ENCODE data around the gene ADAMTSL1.

Gene ADAMTSL1

DNA sequence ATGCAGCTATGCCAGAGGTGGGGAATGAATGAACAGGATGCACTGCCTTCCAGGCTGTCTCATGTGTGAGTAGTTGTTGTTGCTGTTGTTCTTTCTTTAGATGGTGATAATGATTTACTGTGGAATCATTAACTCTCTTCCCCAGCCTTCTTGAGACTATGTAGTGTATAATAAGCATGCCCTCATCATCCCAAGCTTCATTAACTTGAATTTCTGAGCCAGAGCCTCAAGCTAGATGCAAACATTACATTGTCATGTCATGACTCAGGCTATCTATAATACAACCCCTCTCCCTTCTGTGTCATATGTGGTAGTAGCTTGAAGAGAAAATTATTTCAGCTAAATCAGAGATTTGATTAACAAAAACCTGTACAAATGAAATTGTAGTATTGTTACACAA lies 10.0 kb upstream of the ADAMTSL1 start:
- DNase-seq: no peak

- no peak for DNase-seq
Observed at GRCh38 chr9:18466101-18466500, 7.9 kb upstream of the ADAMTSL1 start.

GRCh38 chr9:18467696-18468095 lies 6.3 kb upstream of the ADAMTSL1 start:
- DNase-seq: no peak

DNA sequence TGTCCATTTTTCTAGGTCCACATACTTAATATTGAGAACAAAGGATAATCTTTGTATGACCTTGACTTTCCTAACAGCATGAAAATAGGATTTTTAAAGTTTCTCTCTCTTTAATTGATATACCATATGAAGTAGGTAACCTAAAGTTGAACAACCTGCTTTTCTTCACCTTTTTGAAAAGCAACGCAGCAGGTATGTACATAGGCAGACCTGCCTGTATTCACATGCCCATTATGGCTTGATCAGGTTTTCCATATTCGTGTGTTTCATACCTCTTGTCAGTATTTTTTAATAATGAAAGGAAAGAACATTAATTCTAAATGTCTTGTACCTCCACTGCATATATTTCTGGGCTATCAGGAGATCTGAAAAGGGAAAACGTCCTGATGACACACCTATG lies 1.5 kb upstream of the ADAMTSL1 start:
- DNase-seq: no peak

DNA sequence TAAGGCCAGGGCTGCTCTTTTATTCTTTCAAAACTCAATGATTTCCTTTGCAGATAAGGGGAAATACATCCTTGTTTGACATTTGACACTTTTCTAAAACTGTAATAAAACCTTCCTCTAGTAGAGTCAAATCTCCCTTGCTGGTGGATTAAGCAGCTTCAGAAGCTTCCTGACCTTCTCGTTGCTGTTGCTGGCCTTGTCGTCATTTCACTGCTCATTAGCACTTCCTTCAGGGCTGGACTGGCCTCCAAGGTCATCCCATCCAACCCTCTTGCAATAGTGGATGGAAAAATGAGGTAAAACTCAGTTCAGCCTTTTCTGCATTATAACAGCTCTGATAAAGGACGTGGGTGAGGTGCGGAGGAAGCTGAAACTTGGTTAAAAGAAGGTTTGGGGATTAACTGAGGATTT lies 1.1 kb upstream of the ADAMTSL1 start:
- no peak for DNase-seq

DNA sequence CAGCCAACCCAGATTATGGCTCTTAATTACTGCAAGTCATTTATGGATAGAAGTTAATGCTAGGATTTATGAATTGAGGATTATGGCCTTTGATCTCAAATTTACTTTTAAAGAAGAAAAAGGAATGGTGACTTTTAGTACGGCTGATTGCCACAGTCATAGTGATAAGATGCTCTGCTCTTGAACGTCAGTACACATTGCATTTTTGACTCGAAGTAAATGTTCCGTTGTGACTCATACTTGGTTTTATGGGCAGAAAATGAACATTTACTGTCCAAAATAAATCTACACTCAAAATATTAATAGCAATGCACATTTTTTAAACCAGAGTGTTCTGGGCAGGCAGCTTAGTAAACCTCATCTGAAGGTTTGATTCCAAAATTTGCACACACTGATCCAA lies 830 bp downstream of the ADAMTSL1 start:
- DNase-seq: no peak

DNA sequence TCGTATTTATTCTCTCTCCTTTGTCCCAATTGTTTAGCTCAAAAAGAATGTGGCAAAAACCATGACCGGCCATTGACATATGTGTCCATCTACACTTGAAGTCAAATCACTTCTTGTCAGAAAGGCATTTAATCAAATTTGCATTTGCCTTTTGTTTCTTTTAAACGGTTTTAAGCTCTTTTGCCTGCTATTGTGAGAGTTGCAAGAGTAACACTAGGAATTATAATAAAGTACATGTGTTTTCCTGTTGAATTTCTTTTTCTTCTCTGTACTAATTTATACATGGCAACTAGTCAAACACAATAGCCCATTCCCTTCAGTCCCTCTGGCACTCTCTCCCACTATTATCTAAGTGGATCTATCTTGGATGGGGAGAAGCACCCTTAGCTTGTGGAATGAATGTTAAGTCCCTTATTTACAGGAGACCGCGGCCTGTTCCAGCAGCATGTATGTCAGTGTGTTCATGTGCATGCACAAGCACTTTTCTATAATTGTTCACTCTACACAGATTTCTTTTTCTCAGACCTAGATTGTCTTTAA lies 3.2 kb downstream of the ADAMTSL1 start:
- DNase-seq: no peak

DNA sequence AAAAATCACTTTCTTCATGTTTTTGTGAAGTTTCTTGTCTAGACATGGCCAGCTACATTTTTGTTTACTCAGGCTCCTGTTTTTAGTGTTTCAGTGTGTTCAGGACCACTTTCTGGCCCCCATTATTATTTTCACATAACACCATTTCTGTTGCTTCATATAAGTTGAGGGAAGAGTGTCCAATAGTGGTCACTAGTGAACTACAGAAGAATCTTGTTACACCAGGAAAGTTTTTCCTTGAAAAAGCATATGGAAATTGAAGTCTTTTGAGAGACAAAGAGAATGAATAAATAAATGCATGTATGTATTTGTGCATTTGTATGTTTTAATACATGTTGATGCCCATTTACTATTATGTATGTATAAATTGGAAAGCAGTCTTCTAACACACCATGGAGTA lies 3.8 kb downstream of the ADAMTSL1 start:
- no peak for DNase-seq

- DNase-seq: no peak
Observed at GRCh38 chr9:18478501-18479361, 4.8 kb downstream of the ADAMTSL1 start.

DNA sequence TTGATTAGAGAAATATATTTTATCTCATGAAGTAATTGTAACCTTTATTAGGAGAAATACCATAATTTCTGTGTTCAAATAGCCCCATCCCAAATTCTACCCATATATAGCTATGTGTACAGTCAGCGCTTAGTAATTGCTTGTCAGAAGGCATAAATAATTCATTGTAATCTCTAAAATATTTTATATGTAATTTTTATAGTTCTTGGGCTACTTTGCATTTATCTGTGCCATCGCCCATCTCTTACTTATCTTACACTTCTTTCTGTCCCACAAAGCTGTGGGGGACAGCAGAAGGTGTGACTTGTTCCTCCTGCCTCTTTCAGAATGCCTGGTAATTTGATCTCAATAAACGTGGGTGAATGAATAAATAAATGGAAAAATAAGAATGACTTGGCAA lies 5.5 kb downstream of the ADAMTSL1 start:
- DNase-seq: no peak

DNA sequence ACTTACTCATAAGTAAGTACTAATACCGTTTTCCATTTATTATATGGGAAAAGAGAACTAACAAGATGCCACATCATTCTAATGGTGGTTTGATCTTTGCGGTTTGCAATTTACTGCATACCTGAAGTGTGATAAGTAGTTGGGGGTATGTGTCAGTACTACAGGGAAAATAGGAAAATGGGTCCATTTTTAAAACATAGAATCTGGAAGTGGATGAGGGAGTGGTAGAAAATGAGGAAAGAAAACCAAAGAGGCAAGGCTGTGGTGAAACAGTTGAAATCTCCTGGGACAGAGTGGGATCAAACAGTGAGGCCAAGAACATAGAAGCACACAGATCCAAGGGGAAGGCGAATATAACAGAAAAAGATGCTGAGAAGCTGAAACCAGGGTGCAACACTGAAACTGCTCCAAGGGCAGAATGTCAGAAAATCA lies 6.7 kb downstream of the ADAMTSL1 start:
- DNase-seq: no peak

GRCh38 chr9:18482371-18482770 lies 8.4 kb downstream of the ADAMTSL1 start:
- DNase-seq: no peak

- DNase-seq: no peak
Observed at GRCh38 chr9:18485714-18486113, 11.8 kb downstream of the ADAMTSL1 start.

GRCh38 chr9:18487611-18488010 lies 13.7 kb downstream of the ADAMTSL1 start:
- no peak for DNase-seq

GRCh38 chr9:18488886-18489285 lies 14.9 kb downstream of the ADAMTSL1 start:
- DNase-seq: no peak

- DNase-seq: no peak
Observed at GRCh38 chr9:18489861-18490260, 15.9 kb downstream of the ADAMTSL1 start.

- DNase-seq: no peak
Observed at GRCh38 chr9:18490641-18491370, 16.9 kb downstream of the ADAMTSL1 start.

GRCh38 chr9:18492612-18493011 lies 18.7 kb downstream of the ADAMTSL1 start:
- no peak for DNase-seq

GRCh38 chr9:18493451-18493993 lies 19.6 kb downstream of the ADAMTSL1 start:
- DNase-seq: peak; percentile 17

DNA sequence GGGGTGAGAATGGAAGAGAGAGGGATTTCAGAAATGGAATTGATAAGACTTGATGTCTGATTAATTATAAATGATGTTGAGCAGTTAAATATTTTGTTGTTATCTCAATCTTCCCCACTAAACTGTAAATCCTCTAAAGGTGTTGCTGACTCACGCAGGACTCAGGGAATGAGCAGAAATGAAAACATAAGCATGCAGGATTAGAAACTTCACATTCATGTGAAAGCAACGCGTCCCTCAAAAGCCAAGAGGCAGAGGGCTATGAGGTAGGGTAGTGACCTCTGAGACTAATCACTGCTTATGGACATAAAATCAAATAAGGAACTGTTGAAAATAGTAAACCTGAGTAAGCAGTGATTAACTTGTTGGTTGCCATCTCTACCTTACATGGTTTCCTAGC lies 21.1 kb downstream of the ADAMTSL1 start:
- DNase-seq: no peak

GRCh38 chr9:18496256-18497000 lies 22.5 kb downstream of the ADAMTSL1 start:
- no peak for DNase-seq

DNA sequence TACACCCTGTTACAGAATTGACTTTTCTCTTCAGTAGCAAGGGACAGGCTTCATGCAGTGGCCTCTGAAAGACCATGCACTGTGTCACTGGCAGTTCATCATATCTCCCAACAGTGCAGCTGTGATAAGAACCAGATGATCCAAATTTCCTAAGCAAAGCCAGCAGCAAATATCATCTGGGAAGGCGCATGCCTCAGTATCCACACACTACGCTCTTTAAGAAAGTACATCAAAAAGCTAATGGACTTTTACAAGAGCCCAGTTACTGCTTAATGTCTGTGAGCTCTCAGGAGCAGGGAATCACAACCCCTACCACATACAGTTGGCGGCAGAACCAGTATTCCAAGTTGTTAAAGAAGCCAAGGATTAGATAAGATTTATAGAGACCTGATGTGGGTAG lies 25.1 kb downstream of the ADAMTSL1 start:
- DNase-seq: no peak

DNA sequence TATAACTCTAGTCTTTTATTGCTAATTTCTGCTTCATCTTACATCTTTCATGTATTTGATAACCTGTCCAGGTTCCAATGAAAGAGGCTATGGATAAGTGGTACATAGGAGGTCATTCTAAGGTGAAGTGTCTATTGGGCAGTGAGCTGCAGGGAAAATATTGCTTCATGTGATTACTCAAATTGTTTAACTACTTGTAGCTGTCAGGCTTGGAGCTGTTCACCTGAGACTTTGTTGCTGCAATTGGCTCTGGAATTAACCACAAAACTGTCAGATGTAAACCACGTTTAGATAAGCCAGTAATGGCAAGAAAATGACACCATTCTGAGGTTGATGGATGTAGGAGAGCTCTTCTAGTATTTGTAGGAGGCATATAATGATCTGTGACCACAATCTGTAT lies 26.0 kb downstream of the ADAMTSL1 start:
- DNase-seq: peak; percentile 72
